Aorta (tissue), 5 donors: ENCODE data around the gene MOV10. TPM values are rescaled to one million over a fixed set of nuclear protein-coding genes. Genes with fewer than 3 reads are reported as not detected.
A peak's percentile ranks its signal among the peaks of the same experiment; 100 is the strongest.

Experiments
- ATAC-seq: fragments of 200-7000 bp; cut with Tn5 transposase; one replicate; pipeline ENCODE4 v1.9.1; 2022; ENCODE audit warnings: moderate library complexity; ENCODE audit not compliant: low FRiP score
- DNase-seq, 2 donors: peaks; one replicate each; pipeline ENCODE4 v3.0.0-alpha.2; 2020
- H3K27ac ChIP-seq, 2 donors: one replicate each; pipeline ENCODE4 v1.5.1; 2013; ENCODE audit warnings: low read length in 2 of 2, mild to moderate bottlenecking in 2 of 2, moderate library complexity in 2 of 2, control low read depth in 1 of 2, inconsistent platforms in 1 of 2, low read depth in 1 of 2
- H3K27me3 ChIP-seq, 2 donors: one replicate each; pipeline ENCODE4 v1.6.1; 2013; ENCODE audit warnings: control low read depth in 1 of 2, low read length in 1 of 2, mild to moderate bottlenecking in 1 of 2, moderate library complexity in 1 of 2; ENCODE audit not compliant: insufficient read depth in 2 of 2, control insufficient read depth in 1 of 2
- H3K36me3 ChIP-seq, 2 donors: one replicate each; pipeline ENCODE4 v1.6.1; 2013; ENCODE audit warnings: control low read depth in 1 of 2, low read length in 1 of 2, mild to moderate bottlenecking in 1 of 2; ENCODE audit not compliant: insufficient read depth in 2 of 2, control insufficient read depth in 1 of 2
- H3K4me1 ChIP-seq, 2 donors: one replicate each; pipeline ENCODE4 v1.6.1; 2013; ENCODE audit warnings: low read length in 2 of 2, control low read depth in 1 of 2, mild to moderate bottlenecking in 1 of 2, moderate library complexity in 1 of 2; ENCODE audit not compliant: insufficient read depth in 2 of 2, control insufficient read depth in 1 of 2
- H3K4me3 ChIP-seq, 2 donors: one replicate each; pipeline ENCODE4 v1.5.1; 2013; ENCODE audit warnings: low read length in 2 of 2, control low read depth in 1 of 2, mild to moderate bottlenecking in 1 of 2
- H3K9me3 ChIP-seq: one replicate; pipeline ENCODE4 v1.6.1; 2013; ENCODE audit warnings: mild to moderate bottlenecking, low read length; ENCODE audit not compliant: control insufficient read depth
- WGBS, 2 donors: extraction: QIAGEN DNeasy Blood & Tissue Kit; methylation state at CpG; one replicate each; pipeline ENCODE4 v1.1.7; 2013; 5-methylcytosine and 5-hydroxymethylcytosine counted together
- intact Hi-C, 2 donors: fragments of 100-400 bp; cut with DNase I; formaldehyde crosslinking; loops; one replicate each; pipeline versions ENCODE4 v1.14.2 to v1.15.0; 2022
- polyA plus RNA-seq, 2 donors: library from polyadenylated mRNA; stranded (reverse); fragments of 200-250 nt; gene quantifications; one replicate each; pipeline ENCODE4 v1.2.3, GENCODE V29; 2013
- total RNA-seq, 2 donors: library from RNA; stranded (reverse); fragmentation: NEBNext Ultra II Directional; extraction: Animal tissue kit (Norgen Biotek cat#: 25700); gene quantifications; one replicate each; pipeline ENCODE4 v1.2.1, GENCODE V29; 2021
- donor health status: healthy with polysubstance abuse.
- donor health status: Bipolar disorder and iron deficiency.
- donor health status: DM: no; HTN: no; CAD: no.
- donor health status: DM: no; HTN: no; CAD: no.
- donor health status: DM: yes; HTN: yes; CAD: no.

The MOV10 gene
- total and polyA plus RNA-seq, 4 donors: 10.8 to 73.4 (median 45.1) TPM

DNA sequence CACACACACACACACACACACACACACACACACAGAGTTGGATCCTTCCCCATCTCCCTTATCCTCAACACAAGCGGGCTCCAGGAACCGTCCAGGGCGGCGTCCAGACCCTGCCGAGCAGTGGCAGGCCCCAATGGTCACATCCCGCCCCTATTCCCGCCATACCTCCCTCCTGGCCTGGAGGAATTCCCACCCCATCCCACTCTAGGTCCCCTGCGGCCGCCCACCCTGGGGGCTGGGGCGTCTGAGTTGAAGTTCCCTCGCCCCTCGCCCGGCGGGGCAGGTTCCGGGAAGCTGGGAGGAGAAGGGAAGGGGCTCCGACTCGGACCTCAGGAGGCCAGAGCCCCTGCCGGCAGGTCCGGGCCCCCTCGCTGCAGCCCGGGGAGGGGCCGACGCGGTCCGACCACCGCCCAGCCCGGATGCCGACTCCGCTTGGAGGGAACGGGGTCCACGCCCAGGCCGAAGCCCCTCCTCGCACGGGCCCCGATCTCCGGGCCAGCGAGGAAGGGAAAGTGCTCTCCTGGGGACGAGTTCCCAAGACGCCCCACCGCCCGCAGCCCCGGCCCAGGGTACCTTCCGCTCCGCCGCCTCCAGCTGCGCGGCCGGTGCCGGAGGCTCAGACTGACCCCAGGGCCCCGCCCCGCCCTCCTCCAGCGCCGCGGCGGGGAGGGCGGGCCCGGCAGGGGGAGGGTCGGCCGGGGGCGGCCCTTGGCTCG, 32.2 kb downstream of the MOV10 start, which contains the start of gene RHOC:
Gene RHOC, minus strand, starts transcription at position 623 of the 716 bp plus-strand sequence. CDS start 3,328 bp downstream, outside the sequence.
- ATAC-seq (peak; percentile 91), DNase-seq (peak; percentile 86 to 91)
- H3K36me3 ChIP-seq: no peaks in the 10 kb centered on the region
- H3K4me1 ChIP-seq: no peaks in the 10 kb centered on the region
- peak within 1 kb of the TSS; percentile 85 to 90 for H3K27ac ChIP-seq
- intact Hi-C loops: loop anchor here (2.0 to 10.0 kb wide), 6 partner anchors 34 to 314 kb away; partner anchors contain the start of genes CAPZA1 (in 1 of the 2), CTTNBP2NL (in 1 of the 2), MOV10 (in 1 of the 2) and ST7L (in 1 of the 2)
- H3K9me3 ChIP-seq: no peaks in the 10 kb centered on the region
- no peaks in the 10 kb centered on the region for H3K27me3 ChIP-seq
- WGBS, 2 donors: 0 to 3% methylated on average over 28 to 61 of the region's 61 CpGs
- H3K4me3 ChIP-seq: peak within 1 kb of the TSS; percentile 75 to 91

DNA sequence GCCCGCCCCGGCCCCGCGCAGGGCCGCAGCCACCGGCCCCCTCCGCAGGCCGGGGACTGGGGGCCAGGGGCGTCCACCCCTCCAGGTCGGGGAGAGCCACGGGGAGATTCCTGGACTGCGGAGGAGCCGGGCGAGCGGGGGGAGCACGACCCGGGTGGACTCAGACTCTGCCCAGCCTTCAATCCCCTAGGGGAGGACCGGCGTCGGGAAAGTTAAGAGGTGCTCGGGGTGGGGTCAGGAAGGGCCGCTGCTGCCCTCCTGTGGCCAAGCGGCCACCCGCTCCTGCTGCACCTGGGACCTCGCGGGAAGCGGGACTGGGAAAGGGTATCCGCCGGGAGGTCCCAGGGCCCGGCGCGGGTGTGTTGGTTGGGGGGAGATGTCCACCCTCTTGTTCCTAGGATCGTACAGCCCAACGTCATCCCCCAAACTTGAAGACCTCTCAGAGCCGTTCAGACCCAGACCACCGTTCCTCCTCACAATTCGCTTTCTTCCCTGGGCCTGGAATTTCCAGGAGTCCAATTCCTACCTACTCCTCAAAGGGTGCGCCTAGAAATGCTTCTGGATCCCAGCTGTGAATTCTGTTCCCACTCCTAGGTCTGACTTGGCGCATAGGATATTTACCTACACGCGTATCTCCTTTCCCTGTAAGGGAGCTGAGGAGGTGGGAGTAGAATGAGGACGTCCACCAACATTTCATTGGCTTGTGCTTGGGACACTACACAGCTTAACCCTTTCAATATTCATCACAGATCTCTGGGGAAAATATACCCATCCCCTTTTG, 33.0 kb downstream of the MOV10 start:
- ATAC-seq (peak; percentile 85), DNase-seq (peak; percentile 91 to 95)
- WGBS, 2 donors: 2 to 3% methylated on average over 26 to 42 of the region's 42 CpGs
- Histone ChIP-seq H3K4me3 (peak overlapping the region; percentile 75 to 91), H3K9me3 (no peaks in the 10 kb centered on the region), H3K4me1 (no peaks in the 10 kb centered on the region), H3K36me3 (no peaks in the 10 kb centered on the region), H3K27ac (peak overlapping the region in 1 of 2 donors; percentile 75), H3K27me3 (no peaks in the 10 kb centered on the region)
- intact Hi-C loops: loop anchor here (2.0 to 10.0 kb wide), 6 partner anchors 35 to 315 kb away; partner anchors contain the start of genes CAPZA1 (in 1 of the 2), CTTNBP2NL (in 1 of the 2), MOV10 (in 1 of the 2) and ST7L (in 1 of the 2)

DNA sequence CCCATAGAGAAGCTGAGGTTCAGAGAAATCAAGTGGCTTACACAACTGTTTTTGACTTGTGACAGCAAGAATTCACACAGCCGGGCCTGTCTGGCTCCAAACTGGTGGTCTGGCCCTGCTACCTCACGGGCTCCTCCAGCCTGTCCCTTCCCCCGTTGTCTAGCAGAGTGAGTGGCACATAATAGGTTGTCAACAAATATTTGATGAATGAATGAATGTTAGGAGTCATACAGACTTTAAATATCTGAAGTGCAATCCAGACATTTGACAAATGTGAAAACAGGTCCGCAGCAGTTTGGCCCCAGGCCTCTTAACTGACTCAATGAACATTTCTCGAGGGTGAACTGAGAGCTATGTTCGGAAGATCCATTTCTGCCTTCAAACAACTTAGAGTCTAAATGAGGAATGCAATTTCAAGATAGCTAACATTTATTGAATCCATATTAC, 33.6 kb downstream of the MOV10 start:
- no peaks in the 10 kb centered on the region for H3K36me3 ChIP-seq
- ATAC-seq (no peak), DNase-seq (peak in 1 of 2 donors; percentile 70)
- no peaks in the 10 kb centered on the region for H3K4me1 ChIP-seq
- no peak overlapping the region for H3K4me3 ChIP-seq
- H3K9me3 ChIP-seq: no peaks in the 10 kb centered on the region
- intact Hi-C loops: loop anchor here (5.0 to 10.0 kb wide), 5 partner anchors 36 to 316 kb away; partner anchors contain the start of genes CAPZA1 (in 1 of the 2), MOV10 (in 1 of the 2) and ST7L (in 1 of the 2)
- peak overlapping the region in 1 of 2 donors; percentile 55 for H3K27ac ChIP-seq
- H3K27me3 ChIP-seq: no peaks in the 10 kb centered on the region
- WGBS, 2 donors: 26 to 32% methylated on average over 6 of the region's 6 CpGs

DNA sequence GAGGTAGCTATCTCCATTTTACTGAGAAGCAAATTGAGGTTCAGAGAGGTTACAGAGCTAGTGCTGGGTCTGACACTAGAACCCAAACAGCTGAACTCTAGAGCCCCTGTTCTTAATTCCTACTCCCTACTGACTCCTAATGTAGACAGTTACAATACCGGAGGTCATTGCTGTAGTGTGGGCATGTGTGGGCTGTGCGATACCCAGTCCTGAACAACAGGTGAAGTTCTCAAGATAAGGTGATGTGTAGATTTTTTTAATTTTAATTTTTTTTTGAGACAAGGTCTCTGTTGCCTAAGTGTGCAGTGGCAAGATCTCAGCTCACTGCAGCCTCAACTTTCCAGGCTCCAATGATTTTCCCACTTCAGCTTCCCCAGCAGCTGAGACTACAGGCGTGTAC, 34.0 kb downstream of the MOV10 start:
- no peaks in the 10 kb centered on the region for H3K4me1 ChIP-seq
- no peaks in the 10 kb centered on the region for H3K27me3 ChIP-seq
- ATAC-seq (no peak), DNase-seq (peak in 1 of 2 donors; percentile 0)
- intact Hi-C loops: loop anchor here (5.0 to 10.0 kb wide), 5 partner anchors 36 to 316 kb away; partner anchors contain the start of genes CAPZA1 (in 1 of the 2), MOV10 (in 1 of the 2) and ST7L (in 1 of the 2)
- WGBS, 2 donors: 92 to 96% methylated on average over 3 of the region's 3 CpGs
- H3K9me3 ChIP-seq: no peaks in the 10 kb centered on the region
- H3K4me3 ChIP-seq: no peak overlapping the region
- no peak overlapping the region for H3K27ac ChIP-seq
- no peaks in the 10 kb centered on the region for H3K36me3 ChIP-seq

DNA sequence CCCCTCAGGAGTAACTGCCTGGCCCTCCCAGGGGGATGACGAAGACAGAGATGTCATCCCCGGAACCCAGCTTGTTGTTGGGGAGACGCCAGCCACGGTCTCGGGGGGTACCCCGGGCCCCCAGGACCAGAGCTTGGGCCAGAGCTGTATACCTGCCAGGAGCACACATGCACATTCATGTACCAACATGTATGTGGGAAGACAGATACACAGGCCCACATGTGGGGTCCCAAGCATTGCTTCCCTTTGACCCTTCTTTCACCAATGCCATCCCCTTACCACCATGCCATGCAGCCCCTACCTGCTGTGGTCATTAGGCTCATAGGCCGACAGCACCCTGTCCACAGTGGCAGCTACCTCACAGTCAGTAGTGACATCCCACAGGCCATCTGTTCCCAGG, 35.7 kb downstream of the MOV10 start:
- intact Hi-C loops: loop anchor here (5.0 to 10.0 kb wide), 3 partner anchors 208 to 965 kb away; partner anchors contain the start of gene LRIG2 (in 1 of the 2)
- ATAC-seq (no peak), DNase-seq (peak in 1 of 2 donors; percentile 55)
- WGBS, 2 donors: 92 to 94% methylated on average over 7 of the region's 7 CpGs
- Histone ChIP-seq H3K9me3 (no peaks in the 10 kb centered on the region), H3K4me3 (no peak overlapping the region), H3K4me1 (no peaks in the 10 kb centered on the region), H3K36me3 (no peaks in the 10 kb centered on the region), H3K27ac (no peak overlapping the region), H3K27me3 (no peaks in the 10 kb centered on the region)

DNA sequence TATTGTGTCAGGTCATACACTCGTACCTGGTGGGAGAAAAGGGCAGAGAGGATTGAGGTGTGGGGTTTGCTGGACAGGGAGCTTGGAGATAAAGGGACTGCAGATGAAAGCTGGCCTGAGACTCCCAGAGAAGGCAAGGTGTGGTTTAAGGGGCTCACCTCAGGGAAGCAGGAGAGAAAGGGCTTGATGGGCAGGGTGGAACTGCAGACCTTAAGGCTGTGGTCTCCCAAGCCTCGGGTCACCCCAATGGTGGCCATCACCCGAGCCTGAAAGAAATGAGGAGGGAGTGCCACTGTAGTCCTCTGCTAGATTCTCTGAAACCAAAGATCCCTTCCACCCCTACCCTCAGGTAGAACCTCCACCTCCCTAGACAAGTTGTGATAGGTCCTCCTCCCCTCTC, 36.1 kb downstream of the MOV10 start:
- Histone ChIP-seq H3K27ac (no peak overlapping the region), H3K4me1 (no peaks in the 10 kb centered on the region), H3K27me3 (no peaks in the 10 kb centered on the region), H3K36me3 (no peaks in the 10 kb centered on the region), H3K4me3 (no peak overlapping the region), H3K9me3 (no peaks in the 10 kb centered on the region)
- ATAC-seq (no peak), DNase-seq (no peak)
- WGBS, 2 donors: 92 to 97% methylated on average over 3 of the region's 3 CpGs
- intact Hi-C loops: loop anchor here (5.0 to 10.0 kb wide), 3 partner anchors 208 to 964 kb away; partner anchors contain the start of gene LRIG2 (in 1 of the 2)

DNA sequence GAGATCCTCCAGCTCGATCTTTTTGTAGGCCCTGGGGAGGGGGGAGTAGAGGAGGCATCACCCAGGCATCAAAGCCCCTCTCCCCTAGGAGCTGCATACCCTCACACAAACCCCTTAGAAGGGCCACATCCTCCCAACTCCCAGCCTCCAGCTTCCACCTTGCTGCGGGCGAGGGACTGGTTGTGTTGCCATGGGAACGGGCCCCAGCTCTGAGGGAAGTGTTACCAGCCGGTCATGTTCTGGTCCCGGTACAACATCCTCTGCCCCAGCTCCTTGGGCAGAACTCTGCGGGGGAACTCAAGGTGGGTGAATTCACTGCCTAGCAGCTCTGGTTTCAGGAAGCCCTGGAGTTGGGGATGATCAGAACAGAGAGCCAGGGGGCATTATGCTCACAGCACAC, 36.6 kb downstream of the MOV10 start:
- Histone ChIP-seq H3K27ac (no peak overlapping the region), H3K27me3 (no peaks in the 10 kb centered on the region), H3K4me3 (no peak overlapping the region), H3K36me3 (no peaks in the 10 kb centered on the region), H3K9me3 (no peaks in the 10 kb centered on the region), H3K4me1 (no peaks in the 10 kb centered on the region)
- intact Hi-C loops: loop anchor here (5.0 to 10.0 kb wide), 3 partner anchors 209 to 964 kb away; partner anchors contain the start of gene LRIG2 (in 1 of the 2)
- DNase-seq (no peak), ATAC-seq (no peak)
- 76 to 79% methylated on average over 7 of the region's 7 CpGs for WGBS, 2 donors

DNA sequence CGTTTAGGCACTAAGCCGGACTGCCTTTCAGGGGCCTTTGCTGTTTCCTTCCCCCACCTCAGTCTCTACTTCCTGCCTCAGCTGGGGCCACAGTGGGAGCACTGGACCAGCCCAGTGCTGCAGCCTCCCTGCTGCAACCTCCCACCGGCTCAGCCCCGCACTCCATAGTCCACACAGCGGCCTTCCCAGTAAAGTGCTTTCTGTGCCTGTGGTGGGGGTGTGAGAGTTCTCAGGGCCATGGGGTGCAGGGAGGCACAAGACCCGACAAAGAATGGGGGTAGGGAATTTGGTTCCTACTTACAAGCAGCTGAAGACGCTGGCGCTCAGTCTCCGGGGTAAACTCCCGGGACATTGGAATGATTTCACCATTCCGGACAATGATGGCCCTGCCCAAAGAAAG, 37.2 kb downstream of the MOV10 start:
- Histone ChIP-seq H3K4me3 (no peak overlapping the region), H3K36me3 (no peaks in the 10 kb centered on the region), H3K9me3 (no peaks in the 10 kb centered on the region), H3K4me1 (no peaks in the 10 kb centered on the region), H3K27me3 (no peaks in the 10 kb centered on the region), H3K27ac (no peak overlapping the region)
- intact Hi-C loops: loop anchor here (5.0 to 10.0 kb wide), 3 partner anchors 209 to 963 kb away; partner anchors contain the start of gene LRIG2 (in 1 of the 2)
- 85% methylated on average over 11 of the region's 11 CpGs for WGBS, 2 donors
- no peak for DNase-seq
- ATAC-seq: no peak
